SJSA1 (cell line): ENCODE measurements around the gene PPM1G. TPM values are rescaled to one million over a fixed set of nuclear protein-coding genes. Genes with fewer than 3 reads are reported as not detected.
A peak's percentile ranks its signal among the peaks of the same experiment; 100 is the strongest.
"Not testable (repeated sequence)": the region's sequence is repeated elsewhere in the genome, so short reads cannot be mapped to it uniquely, and the experiment has no call there.

ENCODE experiments used
- DNase-seq, 2 experiments: peaks; one replicate each; pipeline ENCODE4 v3.0.0-alpha.2; 2015 to 2020; ENCODE audit warnings: low spot score in 2 of 2, low read depth in 1 of 2
- H3K27ac ChIP-seq: fragments of 250-450 bp; sonication (Bioruptor Pico); 2 replicates; pipeline ENCODE4 v1.5.1; 2020; ENCODE audit warnings: mild to moderate bottlenecking, moderate library complexity
- H3K27me3 ChIP-seq: fragments of 250-450 bp; sonication (Bioruptor Pico); replicated peaks from 2 replicates; pipeline ENCODE4 v1.5.1; 2020; ENCODE audit warnings: mild to moderate bottlenecking, moderate library complexity
- H3K36me3 ChIP-seq: fragments of 250-450 bp; sonication (Bioruptor Pico); 2 replicates; pipeline ENCODE4 v1.5.1; 2020; ENCODE audit warnings: mild to moderate bottlenecking
- H3K4me1 ChIP-seq: fragments of 250-450 bp; sonication (Bioruptor Pico); replicated peaks from 2 replicates; pipeline ENCODE4 v1.6.1; 2021; ENCODE audit warnings: mild to moderate bottlenecking
- H3K4me3 ChIP-seq: fragments of 250-450 bp; sonication (Bioruptor Pico); 2 replicates; pipeline ENCODE4 v1.5.1; 2020; ENCODE audit warnings: mild to moderate bottlenecking
- H3K9me3 ChIP-seq: fragments of 250-450 bp; sonication (Bioruptor Pico); replicated peaks from 2 replicates; pipeline ENCODE4 v1.5.1; 2020; ENCODE audit warnings: mild to moderate bottlenecking
- total RNA-seq: library from RNA; depleted of rRNA; stranded (reverse); fragments of >200 nt; shearing (Covaris generic); gene quantifications from 2 replicates; pipeline ENCODE4 v1.2.3, GENCODE V29; 2014

PPM1G gene
- total RNA-seq, 1 experiment from 2014 or later, result 144 TPM

DNA sequence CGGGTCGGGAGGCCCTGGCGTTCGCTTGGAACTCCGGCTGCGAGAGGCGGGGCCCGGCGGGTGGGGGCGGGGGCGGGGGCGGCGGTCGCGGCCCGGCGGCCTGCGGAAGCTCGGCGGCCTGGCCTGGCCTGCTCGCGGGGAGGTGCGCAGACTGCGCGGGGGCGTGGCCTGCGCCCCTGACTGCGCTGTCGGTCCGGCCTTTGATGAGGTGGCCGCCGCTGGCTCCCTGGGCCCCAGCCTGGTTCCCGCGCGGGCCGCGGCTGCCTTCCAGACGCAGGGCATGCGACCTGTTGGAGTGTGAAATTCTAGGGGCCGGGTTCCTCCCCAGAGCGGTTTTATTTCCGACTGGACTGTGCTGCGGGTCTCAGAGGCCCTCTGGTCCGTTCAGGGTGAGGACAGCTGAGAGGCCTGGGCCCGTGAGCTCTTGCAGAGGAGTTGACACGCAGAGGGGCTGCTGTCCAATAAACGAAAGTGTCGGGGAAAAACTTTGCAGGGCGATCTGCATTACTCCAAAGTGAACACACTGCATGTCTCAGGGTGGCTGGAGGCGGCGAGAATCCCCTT lies 19.7 kb upstream of the PPM1G start:
- Histone ChIP-seq H3K4me3 (peak overlapping the region; percentile 99), H3K4me1 (peaks cover 17% of the 10 kb centered on the region), H3K27ac (peak overlapping the region; percentile 81), H3K9me3 (no peaks in the 10 kb centered on the region), H3K27me3 (no peaks in the 10 kb centered on the region), H3K36me3 (peaks cover 30% of the 10 kb centered on the region)
- DNase-seq, result peak; percentile 86 to 90

DNA sequence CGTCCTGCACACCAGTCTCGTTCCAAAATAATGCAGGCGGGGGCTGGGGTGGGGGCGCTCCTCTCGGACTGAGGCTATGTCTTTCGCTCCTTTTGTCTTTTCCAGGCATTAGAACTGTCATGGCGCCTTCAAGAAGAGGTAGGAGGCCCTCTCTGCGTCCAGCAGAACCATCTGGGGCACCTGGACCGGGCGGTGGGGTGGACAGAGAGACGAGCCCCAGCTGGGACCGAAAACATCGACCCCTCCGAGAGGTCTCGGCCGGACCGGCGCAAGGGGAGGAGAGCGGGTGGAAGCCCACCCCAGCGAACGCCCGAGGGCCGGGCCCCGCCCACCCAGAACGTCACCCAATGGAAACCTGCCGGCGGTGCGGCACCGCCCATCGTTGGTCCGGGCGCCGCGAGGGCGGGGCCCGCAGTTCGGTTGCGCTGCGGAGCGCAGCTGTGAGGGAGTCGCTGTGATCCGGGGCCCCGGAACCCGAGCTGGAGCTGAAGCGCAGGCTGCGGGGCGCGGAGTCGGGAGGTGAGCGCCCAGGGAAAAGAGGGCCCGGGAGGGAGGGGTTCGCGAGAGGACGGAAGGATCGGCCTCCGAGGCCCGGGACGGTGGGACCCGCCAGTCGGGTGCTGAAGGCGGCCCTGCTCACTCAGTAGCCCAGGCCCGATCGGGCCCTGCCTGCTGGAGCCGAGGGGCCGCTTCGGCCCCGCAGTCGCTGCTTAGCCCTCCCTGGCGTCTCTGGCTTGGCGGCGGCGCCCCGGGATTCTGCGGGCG lies 19.0 kb upstream of the PPM1G start, which contains the start of gene NRBP1:
TSS of gene NRBP1 (plus strand) at position 419 of the 765 bp plus-strand sequence. CDS start 4,643 bp downstream, outside the sequence.
- peaks cover 17% of the 10 kb centered on the region for H3K4me1 ChIP-seq
- no peaks in the 10 kb centered on the region for H3K9me3 ChIP-seq
- peak within 1 kb of the TSS; percentile 99 for H3K4me3 ChIP-seq
- H3K27ac ChIP-seq, result peak within 1 kb of the TSS; percentile 81
- H3K36me3 ChIP-seq, result peaks cover 24% of the 10 kb centered on the region
- peak; percentile 93 to 95 for DNase-seq
- no peaks in the 10 kb centered on the region for H3K27me3 ChIP-seq

- Histone ChIP-seq H3K27ac (peak overlapping the region; percentile 81), H3K27me3 (no peaks in the 10 kb centered on the region), H3K4me1 (peaks cover 17% of the 10 kb centered on the region), H3K36me3 (peaks cover 18% of the 10 kb centered on the region), H3K4me3 (peak overlapping the region; percentile 99), H3K9me3 (no peaks in the 10 kb centered on the region)
- no peak for DNase-seq
Measured at GRCh38 chr2:27427863-27428212, 18.4 kb upstream of the PPM1G start.

- not testable (repeated sequence) for H3K27me3 ChIP-seq, H3K27ac ChIP-seq, H3K9me3 ChIP-seq, DNase-seq, H3K36me3 ChIP-seq, H3K4me1 ChIP-seq, H3K4me3 ChIP-seq
Measured at GRCh38 chr2:27425039-27425438, 15.6 kb upstream of the PPM1G start.

GRCh38 chr2:27422958-27423357 lies 13.6 kb upstream of the PPM1G start:
- H3K27me3 ChIP-seq, result no peaks in the 10 kb centered on the region
- H3K9me3 ChIP-seq, result no peaks in the 10 kb centered on the region
- H3K4me1 ChIP-seq, result no peaks in the 10 kb centered on the region
- H3K4me3 ChIP-seq, result no peak overlapping the region
- no peaks in the 10 kb centered on the region for H3K36me3 ChIP-seq
- DNase-seq, result no peak
- H3K27ac ChIP-seq, result no peak overlapping the region

DNA sequence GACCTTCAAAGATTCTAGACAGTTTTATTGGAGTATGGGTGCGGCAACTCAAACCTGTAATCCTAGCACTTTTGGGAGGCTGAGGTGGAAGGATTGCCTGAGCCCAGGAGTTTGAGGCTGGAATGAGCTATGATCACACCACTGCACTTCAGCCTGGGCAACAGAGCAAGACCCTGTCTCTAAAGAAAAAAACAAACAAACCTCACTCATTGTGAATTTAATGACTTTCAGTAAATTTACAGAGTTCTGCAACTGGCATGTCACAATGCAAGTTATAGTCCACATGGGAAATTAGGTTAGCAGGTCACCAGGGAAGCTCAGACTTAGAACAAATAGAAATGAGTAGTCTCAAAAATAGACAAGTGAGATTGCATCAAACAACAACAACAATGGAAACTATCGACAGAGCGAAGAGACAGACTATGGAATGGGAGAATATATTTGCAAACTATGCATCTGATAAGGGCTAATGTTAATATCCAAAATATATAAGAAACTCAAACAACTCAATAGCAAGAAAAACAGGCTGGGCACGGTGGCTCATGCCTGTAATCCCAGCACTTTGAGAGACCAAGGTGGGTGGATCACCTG lies 12.4 kb upstream of the PPM1G start:
- no peak overlapping the region for H3K27ac ChIP-seq
- H3K4me3 ChIP-seq, result no peak overlapping the region
- H3K4me1 ChIP-seq, result no peaks in the 10 kb centered on the region
- no peak for DNase-seq
- H3K36me3 ChIP-seq, result no peaks in the 10 kb centered on the region
- H3K27me3 ChIP-seq, result no peaks in the 10 kb centered on the region
- no peaks in the 10 kb centered on the region for H3K9me3 ChIP-seq

DNA sequence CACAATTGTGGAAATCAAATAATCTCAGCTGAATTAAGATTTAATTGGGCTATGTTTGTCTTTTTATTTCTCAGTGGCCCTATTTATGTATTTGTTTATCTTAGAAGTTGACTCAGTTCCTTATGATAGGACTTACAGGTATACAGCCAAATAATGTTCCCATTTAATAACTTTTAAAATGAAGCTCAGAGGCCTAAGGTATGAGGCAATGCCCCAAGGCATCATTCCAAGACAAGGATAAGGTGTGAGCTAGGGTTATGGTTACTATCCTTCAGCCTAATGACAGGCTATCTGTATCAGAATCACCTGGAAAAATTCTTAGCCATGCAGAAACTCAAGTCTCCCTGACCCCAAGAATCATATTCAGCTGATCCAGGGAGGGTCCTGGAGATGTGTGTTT lies 11.6 kb upstream of the PPM1G start:
- H3K36me3 ChIP-seq, result no peaks in the 10 kb centered on the region
- H3K27ac ChIP-seq, result no peak overlapping the region
- no peak overlapping the region for H3K4me3 ChIP-seq
- H3K27me3 ChIP-seq, result no peaks in the 10 kb centered on the region
- H3K4me1 ChIP-seq, result no peaks in the 10 kb centered on the region
- H3K9me3 ChIP-seq, result no peaks in the 10 kb centered on the region
- DNase-seq, result no peak

- DNase-seq, result no peak
- Histone ChIP-seq H3K27ac (no peak overlapping the region), H3K27me3 (no peaks in the 10 kb centered on the region), H3K9me3 (no peaks in the 10 kb centered on the region), H3K4me1 (no peaks in the 10 kb centered on the region), H3K4me3 (no peak overlapping the region), H3K36me3 (no peaks in the 10 kb centered on the region)
Measured at GRCh38 chr2:27416151-27416550, 6.8 kb upstream of the PPM1G start.

DNA sequence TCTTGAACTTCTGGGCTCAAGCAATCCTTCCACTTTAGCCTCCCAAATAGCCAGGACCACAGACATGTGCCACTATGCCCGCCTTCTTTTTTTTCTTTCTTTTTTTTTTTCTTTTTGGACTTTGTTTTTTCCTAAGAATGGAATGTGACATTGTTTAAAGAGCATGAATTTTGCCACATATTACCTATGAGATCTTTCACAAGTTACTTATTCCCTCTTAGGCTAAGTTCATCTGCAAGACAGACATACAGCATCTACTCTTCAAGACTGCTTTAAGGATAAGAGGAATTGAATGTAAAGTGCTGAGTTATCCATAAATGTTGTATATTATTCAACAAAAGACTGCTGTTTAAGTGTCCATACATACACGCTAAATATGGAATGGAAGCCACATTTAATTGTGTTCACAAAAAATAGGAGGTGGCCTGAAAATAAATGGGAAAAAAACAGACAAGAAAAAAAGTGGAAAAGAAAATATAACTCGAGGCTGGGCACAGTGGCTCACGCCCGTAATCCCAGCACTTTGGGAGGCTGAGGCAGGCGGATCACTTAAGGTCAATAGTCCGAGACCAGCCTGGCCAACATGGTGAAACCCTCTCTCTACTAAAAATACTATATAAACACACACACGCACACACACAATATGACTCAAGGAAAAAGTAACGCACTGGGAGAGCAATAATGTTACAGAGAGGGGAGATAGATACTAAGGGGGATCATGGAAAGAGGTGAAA lies 3.2 kb upstream of the PPM1G start:
- DNase-seq, result no peak
- no peak overlapping the region for H3K4me3 ChIP-seq
- no peaks in the 10 kb centered on the region for H3K9me3 ChIP-seq
- H3K27ac ChIP-seq, result no peak overlapping the region
- H3K36me3 ChIP-seq, result peaks cover 8% of the 10 kb centered on the region
- H3K4me1 ChIP-seq, result peaks cover 10% of the 10 kb centered on the region
- no peaks in the 10 kb centered on the region for H3K27me3 ChIP-seq

- peaks cover 12% of the 10 kb centered on the region for H3K4me1 ChIP-seq
- peak overlapping the region; percentile 67 for H3K27ac ChIP-seq
- DNase-seq, result peak in 1 of 2 experiments; percentile 49
- H3K9me3 ChIP-seq, result no peaks in the 10 kb centered on the region
- peaks cover 31% of the 10 kb centered on the region for H3K36me3 ChIP-seq
- H3K4me3 ChIP-seq, result peak overlapping the region; percentile 98
- H3K27me3 ChIP-seq, result no peaks in the 10 kb centered on the region
Measured at GRCh38 chr2:27408601-27409320, 630 bp downstream of the PPM1G start.

DNA sequence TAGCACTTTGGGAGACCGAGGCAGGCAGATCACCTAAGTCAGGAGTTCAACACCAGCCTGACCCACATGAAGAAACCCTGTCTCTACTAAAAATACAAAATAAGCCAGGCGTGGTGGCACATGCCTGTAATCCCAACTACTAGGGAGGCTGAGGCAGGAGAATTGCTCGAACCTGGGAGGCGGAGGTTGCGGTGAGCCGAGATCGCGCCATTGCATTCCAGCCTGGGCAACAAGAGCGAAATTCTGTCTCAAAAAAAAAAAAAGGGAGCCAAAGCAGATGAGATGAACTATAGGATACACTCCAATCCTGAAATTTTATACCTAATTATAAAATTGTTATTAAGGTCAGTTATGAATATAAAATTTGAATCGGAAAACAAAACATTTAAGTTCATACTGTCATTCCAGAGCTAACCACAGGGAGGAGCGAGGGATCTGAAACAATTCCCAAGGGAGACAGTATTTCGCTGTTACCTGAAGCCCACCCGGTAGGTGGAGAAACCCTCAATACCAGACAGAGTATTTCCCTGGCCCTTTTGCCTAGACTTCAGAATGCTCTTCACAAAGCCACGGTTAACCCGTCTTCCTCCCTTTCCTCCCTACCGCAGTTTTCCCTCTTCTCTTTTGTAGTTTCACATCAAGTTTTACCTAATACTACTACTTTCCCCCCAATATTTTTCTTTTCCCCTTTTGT lies 1.4 kb downstream of the PPM1G start:
- Histone ChIP-seq H3K4me1 (peaks cover 12% of the 10 kb centered on the region), H3K9me3 (no peaks in the 10 kb centered on the region), H3K36me3 (peaks cover 34% of the 10 kb centered on the region), H3K27me3 (no peaks in the 10 kb centered on the region), H3K27ac (no peak overlapping the region), H3K4me3 (peak overlapping the region; percentile 98)
- DNase-seq, result peak in 1 of 2 experiments; percentile 40

DNA sequence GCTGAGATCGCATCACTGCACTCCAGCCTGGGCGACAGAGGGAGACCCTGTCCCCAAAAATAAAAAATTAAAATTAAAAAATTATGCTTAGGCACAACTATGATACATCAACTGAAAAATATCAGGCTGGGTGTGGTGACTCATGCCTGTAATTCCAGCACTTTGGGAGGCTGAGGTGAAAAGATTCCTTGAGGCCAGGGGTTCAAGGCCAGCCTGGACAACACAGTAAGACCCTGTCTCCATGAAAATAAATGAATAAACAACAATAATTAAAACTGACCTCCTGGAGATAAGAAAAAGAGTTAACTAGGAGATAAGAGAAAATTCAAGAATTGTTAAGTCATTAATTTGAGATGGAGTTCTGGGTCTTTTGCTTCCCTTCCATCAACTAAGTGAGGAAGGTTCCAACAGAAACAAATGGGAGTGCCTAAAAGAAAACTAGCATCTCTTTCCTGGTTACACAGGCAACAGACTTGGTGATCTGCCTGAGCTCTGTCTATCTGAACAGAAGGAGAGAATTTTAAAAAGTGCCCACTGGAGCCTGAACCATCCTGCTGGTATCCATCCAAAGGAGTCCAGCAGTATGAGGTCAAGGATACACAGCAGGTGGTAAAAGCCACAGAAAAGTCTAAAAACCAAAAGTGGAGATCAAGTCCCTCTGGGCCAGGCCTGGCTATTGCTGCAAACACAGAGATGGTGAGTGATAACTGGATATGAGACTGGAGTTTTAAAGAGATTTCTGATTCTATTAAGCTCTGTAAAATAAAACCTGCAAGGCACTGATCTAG lies 8.8 kb downstream of the PPM1G start:
- Histone ChIP-seq H3K9me3 (no peaks in the 10 kb centered on the region), H3K36me3 (peaks cover 34% of the 10 kb centered on the region), H3K27me3 (no peaks in the 10 kb centered on the region), H3K4me3 (no peak overlapping the region), H3K27ac (no peak overlapping the region), H3K4me1 (no peaks in the 10 kb centered on the region)
- no peak for DNase-seq
